GM21619 (cell line): ENCODE data around the gene ZNRF1.
A peak's percentile ranks its signal among the peaks of the same experiment; 100 is the strongest.
"Not testable (repeated sequence)": the region's sequence is repeated elsewhere in the genome, so short reads cannot be mapped to it uniquely, and the experiment has no call there.

ENCODE experiments used
- ATAC-seq: cut with Tn5 transposase; IDR thresholded peaks from one replicate; pipeline ENCODE4 v1.9.1; 2021; ENCODE audit not compliant: unreplicated experiment

ZNRF1 gene

GRCh38 chr16:75074920-75075687, 76.3 kb downstream of the ZNRF1 start:
- peak; percentile 95 for ATAC-seq

GRCh38 chr16:75075688-75076268, 77.0 kb downstream of the ZNRF1 start:
- no peak for ATAC-seq

GRCh38 chr16:75078886-75079285, 80.1 kb downstream of the ZNRF1 start:
- no peak for ATAC-seq

GRCh38 chr16:75079346-75079926, 80.6 kb downstream of the ZNRF1 start:
- ATAC-seq: no peak

GRCh38 chr16:75080205-75081029, 81.6 kb downstream of the ZNRF1 start:
- no peak for ATAC-seq

GRCh38 chr16:75081179-75081859, 82.5 kb downstream of the ZNRF1 start:
- ATAC-seq: no peak

- ATAC-seq: no peak
Measured at GRCh38 chr16:75083813-75084212, 85.0 kb downstream of the ZNRF1 start.

- ATAC-seq: no peak
Measured at GRCh38 chr16:75085556-75085955, 86.7 kb downstream of the ZNRF1 start.

- ATAC-seq: no peak
Measured at GRCh38 chr16:75086281-75086680, 87.5 kb downstream of the ZNRF1 start.

GRCh38 chr16:75086688-75087374, 88.0 kb downstream of the ZNRF1 start:
- no peak for ATAC-seq

- no peak for ATAC-seq
Measured at GRCh38 chr16:75087375-75087979, 88.7 kb downstream of the ZNRF1 start.

GRCh38 chr16:75088216-75088615, 89.4 kb downstream of the ZNRF1 start:
- no peak for ATAC-seq

- no peak for ATAC-seq
Measured at GRCh38 chr16:75088934-75089333, 90.1 kb downstream of the ZNRF1 start.

- no peak for ATAC-seq
Measured at GRCh38 chr16:75089486-75090202, 90.8 kb downstream of the ZNRF1 start.

GRCh38 chr16:75090899-75091298, 92.1 kb downstream of the ZNRF1 start:
- ATAC-seq: not testable (repeated sequence)

- ATAC-seq: not testable (repeated sequence)
Measured at GRCh38 chr16:75091619-75092018, 92.8 kb downstream of the ZNRF1 start.

- no peak for ATAC-seq
Measured at GRCh38 chr16:75092777-75093176, 94.0 kb downstream of the ZNRF1 start.

- ATAC-seq: no peak
Measured at GRCh38 chr16:75093598-75094540, 95.0 kb downstream of the ZNRF1 start.
